Right forelimb (tissue), 1 donor: ENCODE results near the gene NDUFV2.
"Not testable (repeated sequence)": the region's sequence is repeated elsewhere in the genome, so short reads cannot be mapped to it uniquely, and the experiment has no call there.

Experiments used
- DNase-seq: peaks from one replicate; pipeline ENCODE4 v3.0.0-alpha.2; 2018

Gene NDUFV2

GRCh38 chr18:9091066-9091476 is 11.4 kb upstream of the NDUFV2 start:
- no peak for DNase-seq

GRCh38 chr18:9092665-9093064 is 9.8 kb upstream of the NDUFV2 start:
- DNase-seq, result no peak

GRCh38 chr18:9093109-9093508 is 9.4 kb upstream of the NDUFV2 start:
- DNase-seq, result not testable (repeated sequence)

- no peak for DNase-seq
These were observed 7.9 kb upstream of the NDUFV2 start for GRCh38 chr18:9094307-9095226.

GRCh38 chr18:9095297-9096006 is 7.0 kb upstream of the NDUFV2 start:
- no peak for DNase-seq

GRCh38 chr18:9096007-9096371 is 6.5 kb upstream of the NDUFV2 start:
- DNase-seq, result no peak

- no peak for DNase-seq
These were observed 5.8 kb upstream of the NDUFV2 start for GRCh38 chr18:9096685-9097084.

- no peak for DNase-seq
These were observed 5.2 kb upstream of the NDUFV2 start for GRCh38 chr18:9097349-9097748.

GRCh38 chr18:9100796-9101195 is 1.7 kb upstream of the NDUFV2 start:
- DNase-seq, result no peak

GRCh38 chr18:9101730-9102507 is 580 bp upstream of the NDUFV2 start:
- DNase-seq, result no peak

- DNase-seq, result no peak
These were observed 926 bp downstream of the NDUFV2 start for GRCh38 chr18:9103376-9103873.

- no peak for DNase-seq
These were observed 1.9 kb downstream of the NDUFV2 start for GRCh38 chr18:9104244-9104901.

- no peak for DNase-seq
These were observed 2.9 kb downstream of the NDUFV2 start for GRCh38 chr18:9105420-9105819.

- no peak for DNase-seq
These were observed 3.6 kb downstream of the NDUFV2 start for GRCh38 chr18:9106094-9106493.

- DNase-seq, result no peak
These were observed 4.5 kb downstream of the NDUFV2 start for GRCh38 chr18:9106800-9107584.

- DNase-seq, result no peak
These were observed 6.4 kb downstream of the NDUFV2 start for GRCh38 chr18:9108911-9109310.

GRCh38 chr18:9109523-9109922 is 7.0 kb downstream of the NDUFV2 start:
- no peak for DNase-seq

- no peak for DNase-seq
These were observed 11.1 kb downstream of the NDUFV2 start for GRCh38 chr18:9113468-9114149.

- DNase-seq, result no peak
These were observed 13.5 kb downstream of the NDUFV2 start for GRCh38 chr18:9115984-9116383.

- DNase-seq, result no peak
These were observed 15.7 kb downstream of the NDUFV2 start for GRCh38 chr18:9117980-9118841.
